Embryonic facial prominence (tissue), 1 donor: Measurements from ENCODE around the gene EIF4G3.
"Not testable (repeated sequence)": the region's sequence is repeated elsewhere in the genome, so short reads cannot be mapped to it uniquely, and the experiment has no call there.

Experiments
- DNase-seq: peaks from one replicate; pipeline ENCODE4 v3.0.0-alpha.2; 2016; ENCODE audit errors: extremely low spot score

EIF4G3 gene

DNA sequence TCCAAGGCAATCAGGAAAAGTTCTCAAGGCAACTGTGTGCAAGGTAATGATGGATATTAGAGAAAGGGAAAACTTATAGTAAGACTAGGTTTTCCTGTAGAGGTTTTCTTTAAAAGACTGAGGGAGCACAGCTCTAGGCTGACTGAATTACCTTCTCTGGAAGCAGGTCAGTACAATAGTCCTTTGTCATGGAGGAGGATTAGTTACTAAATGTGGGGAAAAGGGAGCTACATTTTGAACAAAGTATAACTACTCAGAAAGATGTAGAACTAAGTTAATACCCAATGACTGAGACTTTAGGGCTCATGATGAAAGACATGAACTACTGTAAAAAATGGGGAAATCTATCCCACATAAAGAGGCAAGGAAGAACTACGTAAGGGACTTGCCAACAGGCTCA, 241.0 kb downstream of the EIF4G3 start:
- no peak for DNase-seq

DNA sequence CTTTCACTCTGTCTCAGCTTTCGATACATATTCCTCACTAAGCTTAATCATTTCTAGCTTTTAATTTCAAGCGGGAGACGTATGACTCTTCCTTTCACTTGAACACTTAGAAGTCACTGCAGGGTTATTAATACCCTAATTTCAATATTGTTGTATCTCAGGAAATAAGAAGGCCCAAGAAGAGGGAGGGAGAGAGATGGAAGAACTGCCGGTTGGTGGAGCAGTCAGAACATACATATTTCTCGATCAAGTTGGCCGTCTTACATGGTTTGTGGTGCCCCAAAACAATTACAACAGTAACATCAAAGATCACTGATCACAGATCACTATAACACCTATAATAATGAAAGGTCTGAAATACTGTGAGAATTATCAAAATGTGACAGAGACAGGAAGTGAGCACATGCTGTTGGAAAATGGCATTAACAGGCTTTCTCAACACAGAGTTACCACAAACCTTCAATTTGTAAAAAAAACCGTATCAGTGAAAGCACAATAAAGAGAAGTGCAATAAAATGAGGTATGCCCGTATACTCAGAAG, 244.2 kb downstream of the EIF4G3 start:
- DNase-seq = no peak

DNA sequence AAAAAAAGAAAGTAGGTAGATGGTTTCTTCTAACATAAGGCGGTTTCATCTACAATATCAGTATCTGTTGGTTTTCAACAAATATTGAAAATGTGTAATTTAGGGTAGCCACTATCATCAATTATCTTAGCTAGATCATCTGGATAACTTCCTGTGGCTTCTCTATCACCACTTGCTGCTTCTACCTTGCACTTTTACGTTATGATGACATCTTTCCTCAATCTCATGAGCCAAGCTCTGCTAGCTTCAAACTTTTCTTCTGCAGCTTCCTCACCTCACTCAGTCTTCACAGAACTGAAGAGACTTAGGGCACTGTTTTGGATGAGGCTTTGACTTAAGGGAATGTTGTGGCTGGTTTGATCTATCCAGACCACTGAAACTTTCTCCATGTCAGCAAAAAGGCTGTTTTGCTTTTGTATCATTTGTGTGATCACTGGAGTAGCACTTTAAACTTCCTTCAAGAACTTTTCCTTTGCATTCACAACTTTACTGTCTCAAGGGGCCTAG, 244.7 kb downstream of the EIF4G3 start:
- DNase-seq = no peak

DNA sequence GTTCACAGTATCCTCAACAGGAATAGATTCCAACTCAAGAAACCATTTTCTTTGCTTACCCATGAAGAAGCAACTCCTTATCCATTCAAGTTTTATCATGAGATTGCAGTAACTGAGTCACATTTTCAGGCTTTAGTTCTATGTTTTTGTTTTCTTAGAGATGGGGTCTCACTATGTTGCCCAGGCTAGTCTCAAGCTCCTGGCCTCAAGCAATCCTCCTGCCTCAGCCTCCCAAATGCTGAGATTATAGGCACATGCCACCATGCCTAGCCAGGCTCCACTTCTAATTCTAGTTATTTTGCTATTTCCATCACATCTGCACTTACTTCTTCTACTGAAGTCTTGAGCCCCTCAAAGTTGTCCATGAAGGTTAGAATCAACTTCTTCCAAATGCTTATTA, 246.3 kb downstream of the EIF4G3 start:
- DNase-seq = no peak

DNA sequence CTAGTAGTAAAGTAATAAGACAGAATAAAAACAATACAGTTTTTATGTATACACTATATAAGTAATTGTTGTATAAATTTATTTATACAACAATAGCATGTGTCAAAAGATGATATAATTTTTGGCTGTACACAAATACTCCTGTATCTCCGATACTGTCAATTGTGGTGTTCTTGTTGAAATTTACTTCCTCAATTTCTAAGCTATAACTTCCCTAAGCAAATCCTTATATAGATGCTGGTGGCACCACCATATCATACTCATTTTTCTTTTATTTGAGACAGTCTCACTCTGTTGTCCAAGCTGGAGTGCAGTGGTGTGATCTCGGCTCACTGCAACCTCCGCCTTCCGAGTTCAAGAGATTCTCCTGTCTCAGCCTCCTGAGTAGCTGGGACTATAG, 248.6 kb downstream of the EIF4G3 start:
- no peak for DNase-seq

DNA sequence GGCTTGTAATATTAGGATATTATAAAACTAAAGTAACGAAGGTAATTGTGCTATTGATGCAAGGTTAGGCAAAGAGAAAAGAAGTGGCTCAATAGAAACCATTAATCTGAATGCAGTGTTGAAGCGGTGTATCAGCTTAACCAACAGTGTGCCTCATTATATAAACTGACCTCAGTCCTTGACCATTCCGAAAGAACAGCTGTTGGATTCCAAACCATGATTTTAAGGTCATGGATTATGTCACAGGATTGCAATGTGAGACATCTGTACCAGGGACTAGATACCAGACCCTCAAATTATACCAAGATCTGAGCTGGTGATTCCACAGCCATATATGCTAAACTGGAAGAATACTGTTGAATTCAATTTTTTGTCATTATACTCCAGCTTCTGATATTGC, 255.4 kb downstream of the EIF4G3 start:
- no peak for DNase-seq

DNA sequence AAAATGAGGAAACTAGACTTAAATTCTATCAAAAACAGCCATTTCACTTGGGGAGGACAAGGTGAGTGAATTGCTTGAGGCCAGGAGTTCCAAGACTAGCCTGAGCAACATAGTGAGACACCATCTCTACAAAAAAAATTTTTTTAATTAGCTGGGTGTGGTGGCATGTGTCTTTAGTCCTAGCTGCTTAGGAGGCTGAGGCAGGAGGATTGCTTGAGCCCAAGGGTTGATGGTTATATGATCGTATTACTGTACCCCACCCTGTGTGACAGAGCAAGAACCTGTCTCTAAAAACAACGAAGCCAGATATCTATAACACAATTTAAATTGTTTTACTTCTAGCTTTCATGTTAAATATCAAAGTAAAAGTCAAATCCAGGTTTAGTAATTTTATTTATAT, 263.5 kb downstream of the EIF4G3 start:
- no peak for DNase-seq

DNA sequence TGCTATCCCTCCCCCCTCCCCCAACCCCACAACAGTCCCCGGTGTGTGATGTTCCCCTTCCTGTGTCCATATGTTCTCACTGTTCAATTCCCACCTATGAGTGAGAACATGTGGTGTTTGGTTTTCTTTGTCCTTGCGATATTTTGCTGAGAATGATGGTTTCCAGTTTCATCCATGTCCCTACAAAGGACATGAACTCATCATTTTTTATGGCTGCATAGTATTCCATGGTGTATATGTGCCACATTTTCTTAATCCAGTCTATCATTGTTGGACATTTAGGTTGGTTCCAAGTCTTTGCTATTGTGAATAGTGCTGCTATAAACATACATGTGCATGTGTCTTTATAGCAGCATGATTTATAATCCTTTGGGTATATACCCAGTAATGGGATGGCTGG, 269.2 kb downstream of the EIF4G3 start:
- not testable (repeated sequence) for DNase-seq

DNA sequence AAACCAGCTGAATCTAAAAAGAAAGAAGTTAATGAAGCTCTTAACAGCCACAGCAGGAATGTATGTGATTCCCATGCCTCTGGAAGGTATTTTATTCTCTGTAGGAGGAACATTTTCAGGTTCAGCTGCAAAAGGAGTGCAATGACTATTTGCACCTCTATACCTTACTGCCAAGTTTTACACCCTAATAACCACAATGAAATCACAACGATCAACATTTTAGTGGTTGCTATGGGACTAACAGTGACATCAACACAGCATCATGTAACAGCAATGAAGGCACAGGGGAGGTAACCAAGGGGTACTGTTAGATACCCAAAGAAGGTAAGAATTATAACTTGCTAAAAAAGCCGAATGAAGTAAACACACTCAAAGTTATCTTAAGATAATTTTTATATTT, 273.3 kb downstream of the EIF4G3 start:
- DNase-seq = no peak

DNA sequence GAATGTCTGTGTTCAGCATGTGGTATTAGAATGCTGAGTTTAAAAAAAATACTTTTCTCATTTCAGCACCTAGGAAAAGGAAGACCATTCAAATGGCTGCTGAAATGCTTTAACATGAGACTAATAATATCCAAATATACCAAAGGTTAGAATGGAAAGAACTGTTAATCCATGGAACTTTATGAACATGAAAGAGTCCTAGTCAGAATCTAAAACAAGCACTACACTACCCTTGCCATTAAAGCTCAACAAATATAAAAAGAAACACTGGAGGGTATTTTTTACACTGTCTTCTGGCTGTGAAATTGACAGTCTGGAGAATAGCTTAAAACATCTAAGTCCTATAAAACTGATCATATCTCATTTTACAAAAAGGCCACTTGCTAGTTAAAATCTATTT, 276.6 kb downstream of the EIF4G3 start:
- no peak for DNase-seq

DNA sequence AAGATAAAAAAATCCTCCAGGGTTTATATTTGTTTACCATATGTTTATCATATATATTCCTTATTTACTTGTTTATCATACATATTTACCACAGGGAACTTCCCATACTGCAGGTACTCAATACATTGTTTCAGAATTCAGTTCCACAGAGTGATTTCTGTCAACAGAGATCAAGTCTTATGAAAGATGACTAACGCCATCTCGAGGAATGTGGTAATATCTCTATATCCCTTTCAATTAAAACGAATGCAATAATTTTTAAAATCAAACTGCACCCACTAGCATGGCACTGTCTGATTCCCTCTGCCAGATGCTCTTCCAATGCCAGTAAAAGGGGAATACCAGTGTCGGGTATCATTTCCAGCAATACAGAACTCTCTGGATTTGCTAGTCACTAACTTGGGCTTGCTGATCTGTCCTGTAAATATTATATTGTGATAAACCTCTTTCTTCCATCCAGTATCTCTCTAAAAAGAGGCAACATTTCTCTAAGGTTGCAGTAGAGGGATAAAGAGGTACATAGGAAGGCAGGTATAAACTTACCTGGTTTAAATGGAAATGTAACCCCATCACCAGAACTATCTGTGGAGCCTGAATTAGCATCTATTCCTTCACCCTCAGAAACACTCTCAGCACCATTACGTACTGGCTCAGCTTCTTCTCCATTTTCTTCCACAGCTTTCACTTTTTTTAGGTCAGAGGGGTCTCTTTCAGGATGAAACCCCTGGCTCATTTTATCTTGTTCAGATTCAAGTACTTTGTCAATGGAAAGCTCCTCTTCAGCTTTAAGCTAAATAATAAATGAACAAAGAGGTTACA, 277.3 kb downstream of the EIF4G3 start:
- no peak for DNase-seq

DNA sequence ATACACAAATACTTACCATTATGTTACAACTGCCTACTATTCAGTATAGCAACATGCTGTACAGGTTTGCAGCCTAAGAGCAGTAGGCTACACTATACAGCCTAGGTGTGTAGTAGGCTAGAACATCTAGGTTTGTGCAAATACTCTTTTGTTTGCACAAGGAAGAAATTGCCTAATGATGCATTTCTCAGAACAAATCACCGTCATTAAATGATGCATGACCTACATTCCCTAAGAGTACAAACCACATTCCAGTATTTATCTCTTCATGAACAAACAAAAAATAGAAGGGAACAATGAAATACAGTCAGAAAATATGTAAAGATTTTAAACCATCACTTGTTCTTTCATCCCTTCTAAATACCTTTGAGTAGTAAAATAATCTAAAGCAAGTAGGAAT, 279.9 kb downstream of the EIF4G3 start:
- DNase-seq = no peak

DNA sequence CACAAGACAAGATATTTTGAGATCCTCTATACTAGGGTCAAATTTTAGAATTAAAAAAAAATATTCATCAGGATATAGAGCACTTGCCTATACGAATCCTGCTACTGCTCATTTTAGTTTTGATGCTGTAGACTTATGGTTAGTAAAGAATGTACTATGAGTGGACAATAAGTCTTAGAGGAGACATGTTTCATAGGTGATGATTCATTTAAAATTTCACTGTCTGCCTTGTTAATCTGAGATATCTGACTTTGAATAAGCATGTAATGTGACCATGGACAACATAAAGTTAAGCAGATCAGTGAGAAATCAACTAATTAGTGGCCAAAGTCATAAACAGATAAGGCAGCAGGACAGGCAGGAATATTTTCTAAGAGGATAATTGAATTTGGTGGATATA, 282.8 kb downstream of the EIF4G3 start:
- DNase-seq = no peak

DNA sequence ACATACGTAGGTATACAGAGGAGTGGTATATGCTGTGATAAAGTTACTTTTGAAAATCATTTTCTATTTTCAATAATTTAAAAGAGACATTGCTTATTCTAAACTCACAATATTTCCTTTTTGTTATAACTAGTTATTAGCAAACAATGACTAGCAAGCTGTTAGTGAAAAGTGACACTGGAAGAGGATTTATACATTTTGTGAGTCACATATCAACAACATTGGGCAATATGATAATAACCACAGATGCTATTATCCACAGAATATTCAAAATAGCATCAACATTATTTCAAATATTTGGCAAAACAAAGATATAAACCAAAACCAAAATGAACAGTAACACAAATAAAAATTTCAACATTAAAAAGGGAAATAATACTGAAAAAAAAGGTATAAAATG, 285.6 kb downstream of the EIF4G3 start:
- DNase-seq = no peak

DNA sequence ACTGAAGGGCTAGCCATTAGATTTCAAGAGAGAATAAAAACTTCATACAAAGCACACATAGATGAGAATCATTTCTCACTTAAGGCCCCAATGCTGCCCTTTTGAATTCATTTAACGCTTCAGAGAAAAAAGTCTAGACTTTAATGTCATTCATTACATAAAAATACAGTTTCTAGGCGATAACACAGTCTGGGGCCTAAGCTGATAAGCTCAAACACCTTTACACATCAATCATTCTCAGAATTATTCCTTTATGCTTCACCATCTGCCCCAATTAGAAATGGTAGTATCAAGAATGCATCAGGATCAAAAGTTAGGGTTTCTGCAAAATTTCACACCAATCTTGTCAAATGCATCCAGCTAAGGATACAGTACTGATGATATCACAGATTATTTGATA, 289.5 kb downstream of the EIF4G3 start:
- no peak for DNase-seq

DNA sequence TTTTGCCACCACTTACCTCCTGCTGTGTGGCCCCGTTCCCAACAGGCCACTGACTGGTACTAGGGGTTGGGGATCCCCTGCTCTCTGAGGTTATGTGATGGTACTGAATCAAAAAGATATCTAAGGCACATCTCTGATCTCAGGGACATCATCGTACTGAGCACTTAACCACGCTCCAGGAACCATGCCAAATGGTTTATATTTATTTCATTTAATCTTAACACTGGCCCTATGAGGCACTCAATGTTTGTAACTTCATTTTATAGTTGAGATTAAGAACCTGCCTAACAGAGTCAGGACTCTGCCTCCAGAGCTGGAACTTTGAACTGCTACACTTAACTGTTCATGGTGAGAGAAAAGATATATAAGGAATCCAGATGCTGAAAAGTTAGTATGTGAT, 291.6 kb downstream of the EIF4G3 start:
- DNase-seq = no peak

DNA sequence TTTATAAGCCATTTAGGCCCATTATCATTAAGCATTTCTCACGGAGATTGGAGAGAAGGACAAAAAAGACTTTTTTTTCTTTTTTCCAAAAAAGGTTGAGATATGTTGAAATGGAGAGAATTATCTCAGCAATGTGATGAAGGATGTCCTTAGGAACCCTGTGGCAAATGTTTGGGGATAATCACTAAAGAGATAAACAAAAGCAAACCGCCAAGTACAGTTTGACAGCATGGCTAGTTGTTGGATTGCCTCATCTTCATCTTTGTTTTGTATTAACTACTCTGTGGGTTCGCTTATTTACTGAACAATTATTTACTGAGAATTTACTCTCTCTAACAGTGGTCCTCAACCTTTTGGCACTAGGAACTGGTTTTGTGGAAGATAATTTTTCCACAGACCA, 292.2 kb downstream of the EIF4G3 start:
- no peak for DNase-seq

DNA sequence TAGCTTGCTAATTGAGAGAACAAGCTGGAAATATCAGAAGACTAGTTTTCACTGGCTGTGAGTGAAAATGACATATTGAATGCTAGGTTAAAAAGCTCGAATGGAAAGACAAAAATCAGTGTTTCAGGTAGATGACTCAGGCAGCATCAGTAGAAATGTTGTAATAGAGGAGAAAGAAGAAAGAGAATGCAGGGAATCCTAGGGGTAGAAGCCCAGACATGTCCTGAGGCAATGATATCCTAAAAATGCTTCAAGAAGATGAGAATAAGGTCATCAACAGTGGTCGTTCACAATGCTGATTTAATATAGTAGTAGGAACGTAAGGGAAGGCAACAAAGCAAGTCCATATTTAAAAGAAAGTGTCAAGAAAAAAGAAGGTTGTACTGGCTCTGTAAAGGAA, 292.9 kb downstream of the EIF4G3 start:
- no peak for DNase-seq

DNA sequence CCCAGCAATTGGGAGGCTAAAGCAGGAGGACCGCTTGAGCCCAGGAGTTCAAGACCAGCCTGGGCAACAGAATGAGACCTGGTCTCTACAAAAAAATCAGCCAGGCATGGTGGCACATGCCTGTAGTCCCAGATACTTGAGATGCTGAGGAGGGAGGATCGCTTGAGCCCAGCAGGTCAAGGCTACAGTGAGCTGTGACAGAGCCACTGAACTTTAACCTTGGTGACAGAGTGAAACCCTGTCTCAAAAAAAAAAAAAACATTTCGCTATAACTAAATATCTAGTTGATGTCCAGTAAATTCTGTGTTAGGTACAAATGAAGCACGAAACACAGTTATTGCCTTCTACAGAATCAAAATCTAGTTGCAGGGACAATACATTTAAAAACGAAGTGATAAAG, 293.9 kb downstream of the EIF4G3 start:
- DNase-seq = no peak

DNA sequence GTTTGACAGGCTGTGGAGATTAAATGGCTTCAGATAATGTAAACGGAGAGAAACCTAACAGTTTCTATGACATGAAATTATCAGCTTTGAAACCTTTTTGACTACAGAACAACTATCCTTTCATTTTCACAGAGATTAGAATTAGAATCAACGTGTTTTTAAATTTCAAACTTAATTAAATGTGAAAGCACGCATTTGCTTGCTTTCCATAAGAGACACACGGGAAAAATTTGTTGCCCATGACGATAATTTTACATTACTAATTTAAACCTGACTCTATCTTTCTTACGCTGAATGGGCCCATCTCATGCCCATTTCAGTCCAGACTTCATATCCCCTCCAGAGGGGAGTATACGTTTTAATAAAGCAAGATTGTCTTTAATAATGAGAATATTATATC, 297.9 kb downstream of the EIF4G3 start:
- DNase-seq = no peak

DNA sequence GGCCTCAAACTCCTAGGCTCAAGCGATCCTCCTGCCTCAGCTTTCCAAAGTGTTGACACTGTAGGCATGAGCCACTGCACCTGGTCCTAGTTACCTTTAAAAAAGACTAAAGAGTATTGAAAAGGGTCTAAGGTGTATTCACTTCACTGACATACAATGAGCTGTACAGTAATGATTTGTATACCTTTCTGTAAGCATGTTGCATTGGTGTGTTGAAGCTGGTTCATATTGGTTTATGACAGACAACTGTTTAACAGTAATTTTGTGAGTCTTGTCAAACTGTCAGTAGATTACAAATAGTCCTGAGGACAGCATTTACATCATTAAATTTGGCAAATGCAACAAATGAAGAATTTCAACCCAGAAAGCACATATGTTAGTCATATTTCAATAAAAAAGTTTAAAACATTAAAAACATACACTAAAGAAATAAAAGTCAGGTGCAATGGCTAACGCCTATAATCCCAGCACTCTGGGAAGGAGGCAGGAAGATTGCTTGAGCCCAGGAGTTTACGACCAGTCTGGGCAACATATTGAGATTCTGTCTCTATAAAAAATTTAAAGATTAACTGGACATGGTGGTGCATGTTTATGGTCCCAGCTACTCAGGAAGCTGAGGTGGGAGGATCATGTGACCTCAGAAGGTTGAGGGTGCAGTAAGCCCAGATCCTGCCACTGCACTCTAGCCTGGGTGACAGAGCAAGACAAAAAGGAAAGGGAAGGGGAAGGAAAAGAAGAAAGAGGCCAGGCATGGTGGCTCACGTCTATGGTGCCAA, 301.3 kb downstream of the EIF4G3 start:
- no peak for DNase-seq

DNA sequence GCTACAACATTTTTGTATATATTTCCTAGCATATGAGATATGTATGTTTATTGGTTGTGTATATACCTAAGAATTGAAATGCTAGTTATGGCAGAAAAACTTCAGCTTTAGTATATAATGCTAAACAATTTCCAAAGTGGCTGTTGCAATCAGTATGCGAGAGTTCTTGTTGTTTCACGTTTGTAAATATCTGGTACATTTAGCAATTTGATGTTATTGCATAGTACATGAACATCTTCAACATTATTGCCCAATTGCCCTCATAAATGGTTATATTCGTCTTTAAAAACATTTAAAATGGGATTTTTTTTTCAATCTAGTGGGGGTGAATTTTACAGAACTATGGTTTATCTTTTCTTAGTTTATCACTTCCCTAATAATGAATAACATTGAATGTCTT, 303.4 kb downstream of the EIF4G3 start:
- DNase-seq = no peak

DNA sequence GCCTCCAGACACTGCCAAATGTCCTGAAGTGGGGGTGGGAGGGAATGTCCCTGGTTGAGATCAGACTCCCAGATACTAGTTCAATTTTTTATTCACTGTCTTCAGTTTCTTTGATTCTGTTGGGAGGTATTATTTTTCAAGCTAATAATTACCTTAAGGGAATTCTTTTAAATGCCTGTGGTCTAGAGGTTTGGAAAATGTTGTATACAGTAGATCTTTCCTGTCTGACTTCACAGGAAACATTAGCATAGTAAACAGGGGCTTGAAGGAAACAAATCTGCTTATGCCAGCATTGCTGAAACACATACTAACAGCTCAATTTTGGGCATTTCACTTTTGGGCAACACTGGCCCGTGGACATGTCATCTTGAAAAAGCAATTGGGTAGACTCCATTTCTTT, 305.3 kb downstream of the EIF4G3 start:
- DNase-seq = no peak
